B cell (primary cell): Measurements from ENCODE around the gene NRL.

Experiments used
- EZH2 ChIP-seq: IDR thresholded peaks from 2 replicates; pipeline ENCODE4 v1.6.1; 2012; ENCODE audit warnings: borderline replicate concordance, low read depth, mild to moderate bottlenecking, moderate library complexity, low read length; ENCODE audit not compliant: insufficient read depth, poor library complexity, severe bottlenecking
- TF ChIP-seq, protein P1 (sequence below): fragments of 200-600 bp; IDR thresholded peaks from one replicate; pipeline ENCODE4 v1.8.0; 2022; ENCODE audit warnings: antibody characterized with exemption, mild to moderate bottlenecking

DNA sequence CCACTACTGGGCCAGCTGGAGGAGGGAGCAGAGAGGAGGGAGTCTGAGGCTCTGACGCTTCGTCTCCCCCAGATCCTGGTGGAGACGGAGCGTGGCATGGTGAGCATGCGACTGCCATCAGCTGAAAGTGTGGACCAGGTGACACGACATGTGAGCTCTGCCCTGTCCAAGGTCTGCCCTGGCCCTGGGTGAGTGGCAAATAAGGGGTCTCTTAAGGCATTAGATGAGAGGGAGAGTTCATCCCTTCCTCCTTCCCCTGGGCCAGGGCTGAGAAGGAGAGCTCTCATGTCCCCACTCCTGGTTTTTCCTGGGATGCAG is 60.5 kb downstream of the NRL start:
- TF ChIP-seq, protein P1, sequence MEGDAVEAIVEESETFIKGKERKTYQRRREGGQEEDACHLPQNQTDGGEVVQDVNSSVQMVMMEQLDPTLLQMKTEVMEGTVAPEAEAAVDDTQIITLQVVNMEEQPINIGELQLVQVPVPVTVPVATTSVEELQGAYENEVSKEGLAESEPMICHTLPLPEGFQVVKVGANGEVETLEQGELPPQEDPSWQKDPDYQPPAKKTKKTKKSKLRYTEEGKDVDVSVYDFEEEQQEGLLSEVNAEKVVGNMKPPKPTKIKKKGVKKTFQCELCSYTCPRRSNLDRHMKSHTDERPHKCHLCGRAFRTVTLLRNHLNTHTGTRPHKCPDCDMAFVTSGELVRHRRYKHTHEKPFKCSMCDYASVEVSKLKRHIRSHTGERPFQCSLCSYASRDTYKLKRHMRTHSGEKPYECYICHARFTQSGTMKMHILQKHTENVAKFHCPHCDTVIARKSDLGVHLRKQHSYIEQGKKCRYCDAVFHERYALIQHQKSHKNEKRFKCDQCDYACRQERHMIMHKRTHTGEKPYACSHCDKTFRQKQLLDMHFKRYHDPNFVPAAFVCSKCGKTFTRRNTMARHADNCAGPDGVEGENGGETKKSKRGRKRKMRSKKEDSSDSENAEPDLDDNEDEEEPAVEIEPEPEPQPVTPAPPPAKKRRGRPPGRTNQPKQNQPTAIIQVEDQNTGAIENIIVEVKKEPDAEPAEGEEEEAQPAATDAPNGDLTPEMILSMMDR, result no peak
- no peak for TF ChIP-seq EZH2
